ENCODE results near the gene ATXN1L.

GRCh38 chr16:71851746-71852145 is 6.0 kb downstream of the ATXN1L start:
- TF ChIP-seq POLR2A (IDR thresholded peaks at IDR 0.05) = no peak
- TF ChIP-seq, protein P1, sequence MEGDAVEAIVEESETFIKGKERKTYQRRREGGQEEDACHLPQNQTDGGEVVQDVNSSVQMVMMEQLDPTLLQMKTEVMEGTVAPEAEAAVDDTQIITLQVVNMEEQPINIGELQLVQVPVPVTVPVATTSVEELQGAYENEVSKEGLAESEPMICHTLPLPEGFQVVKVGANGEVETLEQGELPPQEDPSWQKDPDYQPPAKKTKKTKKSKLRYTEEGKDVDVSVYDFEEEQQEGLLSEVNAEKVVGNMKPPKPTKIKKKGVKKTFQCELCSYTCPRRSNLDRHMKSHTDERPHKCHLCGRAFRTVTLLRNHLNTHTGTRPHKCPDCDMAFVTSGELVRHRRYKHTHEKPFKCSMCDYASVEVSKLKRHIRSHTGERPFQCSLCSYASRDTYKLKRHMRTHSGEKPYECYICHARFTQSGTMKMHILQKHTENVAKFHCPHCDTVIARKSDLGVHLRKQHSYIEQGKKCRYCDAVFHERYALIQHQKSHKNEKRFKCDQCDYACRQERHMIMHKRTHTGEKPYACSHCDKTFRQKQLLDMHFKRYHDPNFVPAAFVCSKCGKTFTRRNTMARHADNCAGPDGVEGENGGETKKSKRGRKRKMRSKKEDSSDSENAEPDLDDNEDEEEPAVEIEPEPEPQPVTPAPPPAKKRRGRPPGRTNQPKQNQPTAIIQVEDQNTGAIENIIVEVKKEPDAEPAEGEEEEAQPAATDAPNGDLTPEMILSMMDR (IDR thresholded peaks at IDR 0.05) = no peak
- TF ChIP-seq EP300 (IDR thresholded peaks at IDR 0.05) = no peak
